Mesodermal cell (in vitro differentiated cells): Measurements from ENCODE around the gene ZDHHC17.

Experiments
- H3K27ac ChIP-seq: 2 replicates; pipeline ENCODE4 v1.7.0; 2013; ENCODE audit warnings: mild to moderate bottlenecking, low read depth, low read length, moderate library complexity; ENCODE audit not compliant: severe bottlenecking
- H3K36me3 ChIP-seq: 2 replicates; pipeline ENCODE4 v1.7.1; 2013; ENCODE audit warnings: mild to moderate bottlenecking, low read length, moderate library complexity; ENCODE audit not compliant: control insufficient read depth, insufficient read depth
- H3K4me1 ChIP-seq: one replicate; pipeline ENCODE4 v1.7.1; 2013; ENCODE audit warnings: mild to moderate bottlenecking, low read length; ENCODE audit not compliant: insufficient read depth, control insufficient read depth, poor library complexity, severe bottlenecking
- H3K4me3 ChIP-seq: 2 replicates; pipeline ENCODE4 v1.7.0; 2013; ENCODE audit warnings: low read length, control low read depth, mild to moderate bottlenecking; ENCODE audit not compliant: insufficient read depth, poor library complexity, severe bottlenecking; ENCODE audit errors: extremely low read depth
- H3K9me3 ChIP-seq: 2 replicates; pipeline ENCODE4 v1.7.1; 2013; ENCODE audit warnings: mild to moderate bottlenecking, low read length, moderate library complexity; ENCODE audit not compliant: control insufficient read depth
- WGBS, 2 experiments: methylation state at CpG; one replicate each; pipeline ENCODE4 v1.1.5; 2013; ENCODE audit warnings: missing lambda C conversion rate in 2 of 2; ENCODE audit not compliant: insufficient coverage in 2 of 2; 5-methylcytosine and 5-hydroxymethylcytosine counted together

The ZDHHC17 gene

DNA sequence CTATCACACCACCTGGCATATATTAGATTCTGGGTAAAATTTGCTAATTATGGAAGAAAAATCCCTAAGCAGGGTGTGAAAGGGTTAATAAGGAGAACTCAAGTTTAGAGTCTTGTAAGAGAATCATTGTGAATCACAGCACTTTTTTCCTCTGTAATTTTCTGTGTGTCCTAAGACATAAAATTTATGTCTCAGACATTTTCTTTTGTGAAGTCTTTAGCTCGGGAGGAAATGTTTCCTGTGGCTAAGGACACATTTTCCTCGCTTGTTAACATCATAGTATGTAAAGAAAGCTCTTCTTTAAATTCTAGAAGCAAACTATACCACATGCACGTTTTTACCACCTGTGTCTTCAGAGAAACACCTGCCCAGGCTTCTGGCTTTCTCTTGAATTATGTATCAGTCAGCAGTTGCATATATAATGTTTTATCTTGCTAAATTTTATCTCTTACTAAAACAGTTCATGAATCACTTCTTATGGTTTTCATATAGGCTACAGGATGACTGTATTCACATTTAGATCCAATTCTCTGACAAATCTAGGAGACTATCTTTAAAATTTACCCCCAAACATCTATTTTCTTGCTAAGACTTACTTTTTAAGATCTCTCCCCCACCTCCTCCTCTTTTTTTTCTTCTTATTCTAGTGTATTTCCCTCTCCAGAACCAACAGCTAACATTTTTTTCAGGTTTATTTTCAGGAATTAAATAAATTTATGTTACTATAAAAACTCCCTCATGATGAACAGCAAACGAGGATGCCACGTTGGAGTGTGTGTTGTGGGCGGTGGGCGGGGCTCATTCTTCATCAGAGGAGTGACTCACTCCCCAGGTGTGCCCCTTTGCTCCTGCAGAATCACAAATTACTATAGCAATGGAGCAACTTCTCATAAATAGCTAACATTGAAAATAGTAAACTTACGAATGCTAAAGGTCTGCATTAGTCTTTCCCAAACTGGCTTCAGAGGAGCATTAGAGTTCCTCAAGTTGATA lies 126.5 kb downstream of the ZDHHC17 start:
- Histone ChIP-seq H3K36me3 (no peaks in the 10 kb centered on the region), H3K4me3 (no peak overlapping the region), H3K4me1 (no peaks in the 10 kb centered on the region), H3K9me3 (no peaks in the 10 kb centered on the region), H3K27ac (no peak overlapping the region)
- WGBS, 2 experiments, result 47 to 100% methylated on average over 1 to 2 of the region's 8 CpGs

DNA sequence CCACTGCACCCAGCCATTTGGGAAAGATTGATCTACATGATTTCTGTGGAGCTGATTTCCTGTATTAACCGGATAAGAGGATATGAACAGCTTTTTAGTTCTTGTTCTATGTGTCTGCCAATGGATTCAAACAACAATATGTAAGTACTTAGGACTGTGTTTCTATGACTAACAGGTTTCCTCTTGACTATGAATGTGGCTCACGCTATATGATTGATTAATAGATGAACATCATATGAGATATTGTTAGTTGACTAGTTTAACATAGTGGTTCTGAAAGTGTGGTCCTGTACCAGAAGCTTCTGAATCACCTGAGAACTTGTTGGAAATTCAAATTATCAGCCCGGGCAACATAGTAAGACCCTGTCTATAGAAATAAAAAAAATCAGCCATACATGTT lies 127.7 kb downstream of the ZDHHC17 start:
- Histone ChIP-seq H3K4me1 (no peaks in the 10 kb centered on the region), H3K27ac (no peak overlapping the region), H3K36me3 (no peaks in the 10 kb centered on the region), H3K9me3 (no peaks in the 10 kb centered on the region), H3K4me3 (no peak overlapping the region)
- 88 to 96% methylated on average over 1 to 3 of the region's 3 CpGs for WGBS, 2 experiments

DNA sequence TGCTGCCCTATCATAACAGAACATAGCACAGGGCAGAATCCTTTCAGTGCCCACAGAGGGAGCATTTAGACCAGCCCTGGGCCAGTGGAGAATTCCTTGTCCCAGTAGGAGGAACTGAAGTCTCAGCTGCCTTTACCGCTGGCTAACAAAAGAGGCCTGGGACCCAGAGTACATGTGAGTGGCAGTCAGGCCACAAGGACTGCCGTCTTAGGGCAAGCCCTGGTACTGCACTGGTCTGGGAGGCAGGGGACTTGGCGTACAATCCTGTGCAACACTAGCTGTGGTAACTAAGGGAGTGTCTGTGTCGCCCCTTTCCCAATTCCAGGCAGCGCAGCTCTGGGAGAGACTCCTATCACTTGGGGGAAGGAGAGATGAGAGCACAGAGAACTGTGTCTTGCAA lies 131.9 kb downstream of the ZDHHC17 start:
- Histone ChIP-seq H3K27ac (no peak overlapping the region), H3K9me3 (no peaks in the 10 kb centered on the region), H3K4me3 (no peak overlapping the region), H3K4me1 (no peaks in the 10 kb centered on the region), H3K36me3 (no peaks in the 10 kb centered on the region)
- WGBS, 2 experiments, result 93 to 95% methylated on average over 3 to 4 of the region's 5 CpGs

- H3K4me3 ChIP-seq, result no peak overlapping the region
- H3K36me3 ChIP-seq, result no peaks in the 10 kb centered on the region
- no peaks in the 10 kb centered on the region for H3K9me3 ChIP-seq
- no peaks in the 10 kb centered on the region for H3K4me1 ChIP-seq
- no peak overlapping the region for H3K27ac ChIP-seq
- WGBS, 2 experiments, result 88 to 100% methylated on average over 1 of the region's 1 CpG
Measured at GRCh38 chr12:76896274-76896673, 132.4 kb downstream of the ZDHHC17 start.

DNA sequence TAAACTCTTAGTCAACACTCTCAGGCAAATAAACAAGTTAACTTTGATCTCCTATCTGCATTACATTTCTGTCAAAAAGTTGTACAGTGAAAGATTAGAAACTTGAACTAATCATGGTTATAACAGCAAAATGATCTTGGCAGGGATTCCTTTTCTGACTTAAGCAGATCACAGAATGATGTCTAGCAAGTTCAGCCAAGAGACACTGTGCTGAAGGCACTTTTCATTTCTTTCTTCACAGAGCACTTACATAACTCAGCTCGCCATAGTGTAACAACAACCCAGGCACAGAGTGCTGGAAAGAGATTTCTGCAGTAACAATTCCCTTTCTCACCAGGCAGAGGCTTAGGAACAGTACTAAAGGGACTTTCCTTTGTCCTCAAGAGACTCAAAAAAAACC lies 134.5 kb downstream of the ZDHHC17 start:
- Histone ChIP-seq H3K27ac (no peak overlapping the region), H3K9me3 (no peaks in the 10 kb centered on the region), H3K4me1 (no peaks in the 10 kb centered on the region), H3K36me3 (no peaks in the 10 kb centered on the region), H3K4me3 (no peak overlapping the region)
- 83 to 100% methylated on average over 1 of the region's 1 CpG for WGBS, 2 experiments

DNA sequence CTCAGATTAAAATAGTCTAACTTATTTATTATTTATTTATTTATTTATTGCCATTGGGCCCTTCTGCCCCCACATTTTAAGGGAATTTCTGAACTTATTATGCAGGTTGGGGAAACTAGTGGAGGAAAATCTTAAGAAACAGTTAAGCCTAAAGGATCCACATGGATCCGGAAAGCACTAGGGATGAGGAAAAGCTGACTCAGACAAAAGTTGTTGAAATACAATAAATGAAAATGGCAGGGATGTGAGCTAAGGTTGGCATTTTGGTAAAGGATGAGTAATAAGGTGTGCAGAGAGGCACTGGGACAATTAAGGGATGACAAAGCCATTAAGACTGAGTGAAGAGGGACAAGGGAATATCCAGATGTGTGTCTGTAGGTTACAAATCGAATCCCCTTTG lies 135.6 kb downstream of the ZDHHC17 start:
- no peaks in the 10 kb centered on the region for H3K4me1 ChIP-seq
- 100% methylated on average over 2 of the region's 2 CpGs for WGBS, 2 experiments

GRCh38 chr12:76901628-76902380 lies 137.9 kb downstream of the ZDHHC17 start:
- Histone ChIP-seq H3K36me3 (no peaks in the 10 kb centered on the region), H3K27ac (no peak overlapping the region), H3K4me1 (no peaks in the 10 kb centered on the region), H3K4me3 (no peak overlapping the region), H3K9me3 (no peaks in the 10 kb centered on the region)
- no CpG with 5 or more reads among the region's 4 CpGs for WGBS, 2 experiments

More for the DNA sequence above, 135.6 kb downstream of the ZDHHC17 start:
- Histone ChIP-seq H3K4me3 (no peak overlapping the region), H3K27ac (no peak overlapping the region), H3K36me3 (no peaks in the 10 kb centered on the region), H3K9me3 (no peaks in the 10 kb centered on the region)
